SK-N-SH treated with all-trans-retinoic acid at 6 μM for 48 hours (cell line): ENCODE measurements around the gene SEMA3D.

ENCODE experiments used
- ATAC-seq: fragments of 200-7000 bp; cut with Tn5 transposase; 3 replicates; pipeline ENCODE4 v1.9.1; 2020; ENCODE audit warnings: mild to moderate bottlenecking, moderate library complexity
- ARNTL ChIP-seq: fragments of 450-650 bp; formaldehyde crosslinking; IDR thresholded peaks from 2 replicates; pipeline ENCODE4 v1.5.0; 2020; ENCODE audit warnings: low read depth, mild to moderate bottlenecking, moderate library complexity, borderline replicate concordance
- BACH2 ChIP-seq: fragments of 250-450 bp; sonication (Bioruptor Pico); IDR thresholded peaks from 2 replicates; pipeline ENCODE4 v1.9.0; 2021; ENCODE audit warnings: mild to moderate bottlenecking, borderline replicate concordance
- CSDC2 ChIP-seq: fragments of 250-450 bp; sonication (Bioruptor Pico); IDR thresholded peaks from 2 replicates; pipeline ENCODE4 v1.5.0; 2020; ENCODE audit warnings: mild to moderate bottlenecking, moderate library complexity
- ESRRG ChIP-seq: fragments of 250-450 bp; sonication (Bioruptor Pico); IDR thresholded peaks from 2 replicates; pipeline ENCODE4 v1.6.1; 2021; ENCODE audit warnings: mild to moderate bottlenecking
- GLIS3 ChIP-seq: fragments of 250-450 bp; sonication (Bioruptor Pico); IDR thresholded peaks from 2 replicates; pipeline ENCODE4 v1.5.0; 2020; ENCODE audit warnings: mild to moderate bottlenecking, moderate library complexity
- ISL1 ChIP-seq: fragments of 250-450 bp; sonication (Bioruptor Pico); IDR thresholded peaks from 2 replicates; pipeline ENCODE4 v2.1.2; 2022; ENCODE audit warnings: mild to moderate bottlenecking, moderate library complexity
- OSR1 ChIP-seq: fragments of 250-450 bp; sonication (Bioruptor Pico); IDR thresholded peaks from 2 replicates; pipeline ENCODE4 v1.8.0; 2022; ENCODE audit warnings: moderate library complexity, mild to moderate bottlenecking, inconsistent platforms
- PPARA ChIP-seq: fragments of 250-450 bp; sonication (Bioruptor Pico); IDR thresholded peaks from 2 replicates; pipeline ENCODE4 v1.5.0; 2020; ENCODE audit warnings: mild to moderate bottlenecking, borderline replicate concordance
- RARB ChIP-seq: fragments of 250-450 bp; sonication (Bioruptor Pico); IDR thresholded peaks from 2 replicates; pipeline ENCODE4 v1.8.0; 2021; ENCODE audit warnings: mild to moderate bottlenecking, moderate library complexity
- SNAI2 ChIP-seq: fragments of 250-450 bp; sonication (Bioruptor Pico); IDR thresholded peaks from 2 replicates; pipeline ENCODE4 v1.5.0; 2020; ENCODE audit warnings: mild to moderate bottlenecking, moderate library complexity
- TCF4 ChIP-seq: fragments of 250-450 bp; sonication (Bioruptor Pico); IDR thresholded peaks from 2 replicates; pipeline ENCODE4 v1.8.0; 2021; ENCODE audit warnings: mild to moderate bottlenecking, moderate library complexity, borderline replicate concordance
- TOX ChIP-seq: fragments of 250-450 bp; sonication (Bioruptor Pico); IDR thresholded peaks from 2 replicates; pipeline ENCODE4 v1.8.0; 2021; ENCODE audit warnings: mild to moderate bottlenecking, moderate library complexity, borderline replicate concordance
- ZC3H10 ChIP-seq: fragments of 250-450 bp; sonication (Bioruptor Pico); IDR thresholded peaks from 2 replicates; pipeline ENCODE4 v1.5.1; 2021; ENCODE audit warnings: mild to moderate bottlenecking, moderate library complexity
- ZFP3 ChIP-seq: fragments of 250-450 bp; sonication (Bioruptor Pico); IDR thresholded peaks from 2 replicates; pipeline ENCODE4 v1.5.0; 2020; ENCODE audit warnings: mild to moderate bottlenecking, moderate library complexity
- ZFP30 ChIP-seq: fragments of 450-650 bp; formaldehyde crosslinking; IDR thresholded peaks from 2 replicates; pipeline ENCODE4 v1.5.0; 2022; ENCODE audit warnings: mild to moderate bottlenecking, moderate library complexity
- ZNF565 ChIP-seq: fragments of 450-650 bp; formaldehyde crosslinking; conservative IDR thresholded peaks from 2 replicates; pipeline ENCODE4 v1.5.0; 2020; ENCODE audit warnings: low read depth, mild to moderate bottlenecking, moderate library complexity
- ZNF70 ChIP-seq: fragments of 450-650 bp; formaldehyde crosslinking; IDR thresholded peaks from 2 replicates; pipeline ENCODE4 v1.5.0; 2020; ENCODE audit warnings: mild to moderate bottlenecking, moderate library complexity
- ZNF8 ChIP-seq: fragments of 450-650 bp; formaldehyde crosslinking; IDR thresholded peaks from 2 replicates; pipeline ENCODE4 v1.5.0; 2020; ENCODE audit warnings: mild to moderate bottlenecking, moderate library complexity
- TF ChIP-seq, protein P1 (sequence below): fragments of 250-450 bp; sonication (Bioruptor Pico); IDR thresholded peaks from 2 replicates; pipeline ENCODE4 v1.8.0; 2021; ENCODE audit warnings: low read depth, mild to moderate bottlenecking, moderate library complexity, borderline replicate concordance
- TF ChIP-seq, protein P2 (sequence below): fragments of 250-450 bp; sonication (Bioruptor Pico); IDR thresholded peaks from 2 replicates; pipeline ENCODE4 v1.8.0; 2020; ENCODE audit warnings: mild to moderate bottlenecking, moderate library complexity, borderline replicate concordance
- TF ChIP-seq, protein P3 (sequence below): fragments of 250-450 bp; sonication (Bioruptor Pico); IDR thresholded peaks from 2 replicates; pipeline ENCODE4 v1.5.0; 2020; ENCODE audit warnings: mild to moderate bottlenecking, moderate library complexity
- TF ChIP-seq, protein P4 (sequence below): fragments of 250-450 bp; sonication (Bioruptor Pico); IDR thresholded peaks from 2 replicates; pipeline ENCODE4 v1.5.1; 2020; ENCODE audit warnings: low read depth, mild to moderate bottlenecking, moderate library complexity

Gene SEMA3D

DNA sequence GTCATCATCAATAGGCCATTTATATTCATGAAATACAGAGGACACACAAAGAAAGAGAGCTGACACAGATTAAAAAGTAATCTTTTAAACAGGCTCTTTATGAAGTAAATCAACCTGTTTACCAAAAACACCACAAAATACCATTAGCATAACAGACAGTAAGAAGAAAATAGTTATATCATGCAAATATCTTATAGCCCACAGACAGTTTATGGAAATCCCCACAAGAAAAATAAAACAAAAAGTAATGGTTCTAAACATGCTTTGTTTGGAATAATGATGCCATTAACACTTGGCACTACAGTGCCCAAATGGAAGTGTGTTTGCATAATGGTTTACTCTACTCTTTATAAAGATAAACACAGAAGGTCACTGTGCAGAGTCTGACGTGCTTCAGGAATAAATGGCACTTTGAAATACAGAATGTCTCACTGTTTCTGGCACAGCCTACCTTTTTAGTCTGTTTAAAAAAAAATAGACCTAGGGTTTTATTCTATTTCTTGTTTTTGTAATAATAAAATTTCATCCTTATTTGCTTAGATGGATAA is 30.1 kb downstream of the SEMA3D start (continued):
- TF ChIP-seq BACH2 (no peak), ZNF70 (CRISPR knock-in tag) (no peak), ARNTL (CRISPR knock-in tag) (no peak), ZC3H10 (CRISPR knock-in tag) (no peak), RARB (CRISPR knock-in tag) (no peak)
- TF ChIP-seq, protein P1, sequence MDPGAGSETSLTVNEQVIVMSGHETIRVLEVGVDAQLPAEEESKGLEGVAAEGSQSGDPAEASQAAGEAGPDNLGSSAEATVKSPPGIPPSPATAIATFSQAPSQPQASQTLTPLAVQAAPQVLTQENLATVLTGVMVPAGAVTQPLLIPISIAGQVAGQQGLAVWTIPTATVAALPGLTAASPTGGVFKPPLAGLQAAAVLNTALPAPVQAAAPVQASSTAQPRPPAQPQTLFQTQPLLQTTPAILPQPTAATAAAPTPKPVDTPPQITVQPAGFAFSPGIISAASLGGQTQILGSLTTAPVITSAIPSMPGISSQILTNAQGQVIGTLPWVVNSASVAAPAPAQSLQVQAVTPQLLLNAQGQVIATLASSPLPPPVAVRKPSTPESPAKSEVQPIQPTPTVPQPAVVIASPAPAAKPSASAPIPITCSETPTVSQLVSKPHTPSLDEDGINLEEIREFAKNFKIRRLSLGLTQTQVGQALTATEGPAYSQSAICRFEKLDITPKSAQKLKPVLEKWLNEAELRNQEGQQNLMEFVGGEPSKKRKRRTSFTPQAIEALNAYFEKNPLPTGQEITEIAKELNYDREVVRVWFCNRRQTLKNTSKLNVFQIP (CRISPR knock-in tag) = no peak

DNA sequence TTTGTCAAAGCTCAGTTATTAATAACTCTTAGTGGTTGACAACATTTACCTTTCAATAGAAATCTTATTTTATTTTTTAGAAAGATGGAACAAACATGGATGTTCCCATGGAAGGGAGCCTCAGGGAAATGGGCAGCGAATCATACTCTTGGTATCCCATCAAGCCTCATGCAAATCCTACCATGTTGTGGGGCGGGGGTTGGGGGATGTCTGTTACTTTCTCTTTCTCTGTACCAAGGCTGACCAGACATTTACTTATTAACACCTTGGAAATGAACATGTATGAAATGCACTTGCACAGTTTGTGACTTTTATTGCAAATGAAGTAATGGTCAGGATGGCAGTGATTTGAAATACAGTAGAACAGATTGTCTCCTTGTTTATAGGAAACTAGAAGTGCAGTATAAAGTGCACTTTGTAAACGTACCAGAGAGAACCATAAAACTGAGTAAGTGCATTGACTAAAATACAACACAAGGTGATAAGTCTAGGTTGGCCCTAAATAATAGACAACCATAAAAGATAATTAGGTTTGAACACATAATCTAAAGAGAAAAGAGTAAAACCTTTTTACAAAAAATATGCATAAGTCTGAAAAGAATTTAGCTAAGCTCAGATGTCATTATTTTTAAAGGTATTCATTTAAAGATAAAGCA is 32.4 kb downstream of the SEMA3D start:
- TF ChIP-seq TCF4 (no peak), ARNTL (CRISPR knock-in tag) (no peak), OSR1 (CRISPR knock-in tag) (no peak), ZFP3 (CRISPR knock-in tag) (no peak), CSDC2 (CRISPR knock-in tag) (no peak), ZNF70 (CRISPR knock-in tag) (no peak), TOX (CRISPR knock-in tag) (no peak), ESRRG (no peak), ZC3H10 (CRISPR knock-in tag) (no peak), ISL1 (no peak), GLIS3 (no peak), ZNF565 (CRISPR knock-in tag) (no peak), ZFP30 (CRISPR knock-in tag) (no peak)
- TF ChIP-seq, protein P2, sequence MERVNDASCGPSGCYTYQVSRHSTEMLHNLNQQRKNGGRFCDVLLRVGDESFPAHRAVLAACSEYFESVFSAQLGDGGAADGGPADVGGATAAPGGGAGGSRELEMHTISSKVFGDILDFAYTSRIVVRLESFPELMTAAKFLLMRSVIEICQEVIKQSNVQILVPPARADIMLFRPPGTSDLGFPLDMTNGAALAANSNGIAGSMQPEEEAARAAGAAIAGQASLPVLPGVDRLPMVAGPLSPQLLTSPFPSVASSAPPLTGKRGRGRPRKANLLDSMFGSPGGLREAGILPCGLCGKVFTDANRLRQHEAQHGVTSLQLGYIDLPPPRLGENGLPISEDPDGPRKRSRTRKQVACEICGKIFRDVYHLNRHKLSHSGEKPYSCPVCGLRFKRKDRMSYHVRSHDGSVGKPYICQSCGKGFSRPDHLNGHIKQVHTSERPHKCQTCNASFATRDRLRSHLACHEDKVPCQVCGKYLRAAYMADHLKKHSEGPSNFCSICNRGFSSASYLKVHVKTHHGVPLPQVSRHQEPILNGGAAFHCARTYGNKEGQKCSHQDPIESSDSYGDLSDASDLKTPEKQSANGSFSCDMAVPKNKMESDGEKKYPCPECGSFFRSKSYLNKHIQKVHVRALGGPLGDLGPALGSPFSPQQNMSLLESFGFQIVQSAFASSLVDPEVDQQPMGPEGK = no peak
- ATAC-seq = no peak

DNA sequence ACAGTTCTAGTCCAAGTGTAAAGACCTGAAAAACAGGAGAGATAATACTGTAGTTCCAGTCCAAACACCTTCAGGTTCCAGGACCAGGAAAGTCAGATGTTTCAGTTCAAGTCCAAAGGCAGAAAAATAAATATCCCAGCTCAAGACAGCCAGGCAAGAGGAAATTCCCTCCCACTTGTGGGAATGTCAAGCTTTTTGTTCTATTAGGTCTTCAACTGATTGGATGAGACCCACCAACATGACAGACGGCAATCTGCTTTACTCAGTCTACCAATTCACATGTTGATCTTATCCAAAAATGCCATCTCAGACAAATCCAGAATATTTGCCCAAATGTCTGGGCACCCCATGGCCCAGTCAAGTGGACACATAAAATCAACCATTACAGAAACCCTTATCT is 33.1 kb downstream of the SEMA3D start:
- no peak for ATAC-seq
- no peak for TF ChIP-seq ISL1
- no peak for TF ChIP-seq ZFP30 (CRISPR knock-in tag)
- TF ChIP-seq ZFP3 (CRISPR knock-in tag) = no peak
- no peak for TF ChIP-seq ZNF565 (CRISPR knock-in tag)
- TF ChIP-seq, protein P3, sequence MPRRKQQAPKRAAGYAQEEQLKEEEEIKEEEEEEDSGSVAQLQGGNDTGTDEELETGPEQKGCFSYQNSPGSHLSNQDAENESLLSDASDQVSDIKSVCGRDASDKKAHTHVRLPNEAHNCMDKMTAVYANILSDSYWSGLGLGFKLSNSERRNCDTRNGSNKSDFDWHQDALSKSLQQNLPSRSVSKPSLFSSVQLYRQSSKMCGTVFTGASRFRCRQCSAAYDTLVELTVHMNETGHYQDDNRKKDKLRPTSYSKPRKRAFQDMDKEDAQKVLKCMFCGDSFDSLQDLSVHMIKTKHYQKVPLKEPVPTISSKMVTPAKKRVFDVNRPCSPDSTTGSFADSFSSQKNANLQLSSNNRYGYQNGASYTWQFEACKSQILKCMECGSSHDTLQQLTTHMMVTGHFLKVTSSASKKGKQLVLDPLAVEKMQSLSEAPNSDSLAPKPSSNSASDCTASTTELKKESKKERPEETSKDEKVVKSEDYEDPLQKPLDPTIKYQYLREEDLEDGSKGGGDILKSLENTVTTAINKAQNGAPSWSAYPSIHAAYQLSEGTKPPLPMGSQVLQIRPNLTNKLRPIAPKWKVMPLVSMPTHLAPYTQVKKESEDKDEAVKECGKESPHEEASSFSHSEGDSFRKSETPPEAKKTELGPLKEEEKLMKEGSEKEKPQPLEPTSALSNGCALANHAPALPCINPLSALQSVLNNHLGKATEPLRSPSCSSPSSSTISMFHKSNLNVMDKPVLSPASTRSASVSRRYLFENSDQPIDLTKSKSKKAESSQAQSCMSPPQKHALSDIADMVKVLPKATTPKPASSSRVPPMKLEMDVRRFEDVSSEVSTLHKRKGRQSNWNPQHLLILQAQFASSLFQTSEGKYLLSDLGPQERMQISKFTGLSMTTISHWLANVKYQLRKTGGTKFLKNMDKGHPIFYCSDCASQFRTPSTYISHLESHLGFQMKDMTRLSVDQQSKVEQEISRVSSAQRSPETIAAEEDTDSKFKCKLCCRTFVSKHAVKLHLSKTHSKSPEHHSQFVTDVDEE (CRISPR knock-in tag) = no peak
- TF ChIP-seq GLIS3 = no peak
- TF ChIP-seq, protein P1 (CRISPR knock-in tag) = no peak

DNA sequence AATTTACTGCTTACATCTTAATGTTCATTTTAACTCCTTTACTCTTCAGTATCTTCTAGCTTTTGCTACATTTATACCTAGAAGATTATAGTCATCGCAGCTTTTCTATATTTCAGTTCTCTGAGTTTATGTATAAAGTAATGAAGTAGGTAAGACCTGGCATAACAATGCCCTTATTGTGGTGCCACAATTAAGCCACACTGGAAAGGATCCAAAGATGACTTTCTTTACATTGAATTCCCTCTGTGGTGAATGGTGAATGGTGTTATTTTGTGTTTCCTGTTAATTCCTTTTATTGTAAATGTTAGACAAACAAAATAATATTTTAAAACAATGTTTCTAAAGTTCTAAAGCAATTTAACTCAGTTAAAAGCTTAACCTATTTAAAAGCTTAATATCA is 36.2 kb downstream of the SEMA3D start:
- ATAC-seq = no peak
- TF ChIP-seq SNAI2 (CRISPR knock-in tag) = no peak
- no peak for TF ChIP-seq ZNF8 (CRISPR knock-in tag)
- TF ChIP-seq, protein P4, sequence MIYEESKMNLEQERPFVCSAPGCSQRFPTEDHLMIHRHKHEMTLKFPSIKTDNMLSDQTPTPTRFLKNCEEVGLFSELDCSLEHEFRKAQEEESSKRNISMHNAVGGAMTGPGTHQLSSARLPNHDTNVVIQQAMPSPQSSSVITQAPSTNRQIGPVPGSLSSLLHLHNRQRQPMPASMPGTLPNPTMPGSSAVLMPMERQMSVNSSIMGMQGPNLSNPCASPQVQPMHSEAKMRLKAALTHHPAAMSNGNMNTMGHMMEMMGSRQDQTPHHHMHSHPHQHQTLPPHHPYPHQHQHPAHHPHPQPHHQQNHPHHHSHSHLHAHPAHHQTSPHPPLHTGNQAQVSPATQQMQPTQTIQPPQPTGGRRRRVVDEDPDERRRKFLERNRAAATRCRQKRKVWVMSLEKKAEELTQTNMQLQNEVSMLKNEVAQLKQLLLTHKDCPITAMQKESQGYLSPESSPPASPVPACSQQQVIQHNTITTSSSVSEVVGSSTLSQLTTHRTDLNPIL (CRISPR knock-in tag) = no peak
- TF ChIP-seq, protein P2 = no peak
- TF ChIP-seq ZNF70 (CRISPR knock-in tag) = no peak
- TF ChIP-seq PPARA (CRISPR knock-in tag) = no peak
- TF ChIP-seq, all 23 proteins: peak for 0
